HCT116 (cell line): ENCODE measurements around the gene HOXD9. TPM values are rescaled to one million over a fixed set of nuclear protein-coding genes. Genes with fewer than 3 reads are reported as not detected.

Experiments used
- ATAC-seq: fragments of 200-7000 bp; cut with Tn5 transposase; 2 replicates; pipeline ENCODE4 v1.9.1; 2020; ENCODE audit warnings: mild to moderate bottlenecking, moderate library complexity
- BruUV-seq: library from RNA; stranded (reverse); fragments of 400-500 nt; replicated peaks from 2 replicates; lab custom pipeline; 2021; lab: Mats Ljungman, UMichigan
- CTCF ChIA-PET: fragments of 300-600 bp; sonication (Branson Sonifier 250); formaldehyde crosslinking; loops from one replicate; lab custom pipeline; 2021; ENCODE audit warnings: antibody characterized with exemption; lab: Charles Lee
- POLR2A ChIA-PET: fragments of 300-600, 350-600 bp; sonication (Branson Sonifier 250); formaldehyde crosslinking; loops from one replicate; lab custom pipeline; 2021; ENCODE audit warnings: antibody characterized with exemption; lab: Charles Lee
- RAD21 ChIA-PET, 2 experiments: fragments of 300-600 bp; sonication (Branson Sonifier 250); formaldehyde crosslinking; loops; one replicate each; lab custom pipeline; 2023; ENCODE audit warnings: low total read pairs in 2 of 2; ENCODE audit not compliant: uncharacterized antibody in 2 of 2, unreplicated experiment in 2 of 2, low non-redundant PET in 1 of 2; lab: Charles Lee
- DNase-seq: peaks from one replicate; pipeline ENCODE4 v3.0.0-alpha.2; 2010; ENCODE audit warnings: low read depth, low spot score
- H2AFZ ChIP-seq: fragments of 200-600 bp; shearing (Covaris generic), sonication (generic); 2 replicates; pipeline ENCODE4 v1.6.1; 2017; ENCODE audit warnings: low read depth, mixed run types, mixed read lengths, antibody characterized with exemption, low read length; ENCODE audit not compliant: poor library complexity, severe bottlenecking
- H3K27ac ChIP-seq: 2 replicates; pipeline ENCODE4 v1.5.1; 2012; ENCODE audit warnings: low read depth, low read length
- H3K27me3 ChIP-seq: fragments of 200-600 bp; sonication (generic); 2 replicates; pipeline ENCODE4 v1.6.1; 2016; ENCODE audit warnings: mixed run types, low read length, mixed read lengths; ENCODE audit not compliant: insufficient read depth
- H3K36me3 ChIP-seq, 2 experiments: fragments of 200-500 bp in 1 of 2; fragments of 200-600 bp in 1 of 2; sonication (Bioruptor generic) in 1 of 2; sonication (generic) in 1 of 2; 2 replicates each; pipeline versions ENCODE4 v1.5.1 to v1.6.1; 2014 to 2016; ENCODE audit warnings: low read length in 2 of 2, inconsistent platforms in 1 of 2, mixed read lengths in 1 of 2, mixed run types in 1 of 2; ENCODE audit not compliant: insufficient read depth in 2 of 2, control insufficient read depth in 1 of 2
- H3K4me1 ChIP-seq, 2 experiments: fragments of 200-600 bp in 1 of 2; sonication (generic) in 1 of 2; 2 replicates each; pipeline versions ENCODE4 v1.5.1 to v1.6.1; 2012 to 2017; ENCODE audit warnings: low read length in 2 of 2, inconsistent platforms in 1 of 2, mild to moderate bottlenecking in 1 of 2, mixed read lengths in 1 of 2, mixed run types in 1 of 2, moderate library complexity in 1 of 2; ENCODE audit not compliant: insufficient read depth in 2 of 2, control insufficient read depth in 1 of 2
- H3K4me2 ChIP-seq: fragments of 200-600 bp; sonication (generic); 2 replicates; pipeline ENCODE4 v1.6.1; 2017; ENCODE audit warnings: mixed run types, low read length, mixed read lengths
- H3K4me3 ChIP-seq, 2 experiments: fragments of 200-600 bp in 1 of 2; sonication (generic) in 1 of 2; replicated peaks in 1 of 2; 2 replicates each; pipeline ENCODE4 v1.5.1; 2011 to 2016; ENCODE audit warnings: low read length in 2 of 2, control low read depth in 1 of 2, low read depth in 1 of 2, mild to moderate bottlenecking in 1 of 2, mixed read lengths in 1 of 2, mixed run types in 1 of 2
- H3K79me2 ChIP-seq: fragments of 200-600 bp; sonication (generic); 2 replicates; pipeline ENCODE4 v1.6.1; 2017; ENCODE audit warnings: mild to moderate bottlenecking, mixed run types, low read length, moderate library complexity, mixed read lengths; ENCODE audit not compliant: insufficient read depth
- H3K9ac ChIP-seq: fragments of 200-600 bp; sonication (generic); 2 replicates; pipeline ENCODE4 v1.6.1; 2016; ENCODE audit warnings: low read length, mixed read lengths
- H3K9me2 ChIP-seq: fragments of 200-600 bp; sonication (generic), shearing (Covaris generic); 2 replicates; pipeline ENCODE4 v1.6.1; 2017; ENCODE audit warnings: mixed run types, mild to moderate bottlenecking, moderate library complexity; ENCODE audit not compliant: insufficient read depth
- H3K9me3 ChIP-seq, 2 experiments: fragments of 200-500 bp in 1 of 2; fragments of 200-600 bp in 1 of 2; sonication (Bioruptor generic) in 1 of 2; sonication (generic) in 1 of 2; 2 replicates each; pipeline ENCODE4 v1.6.1; 2014 to 2017; ENCODE audit warnings: low read length in 2 of 2, mixed read lengths in 2 of 2, inconsistent platforms in 1 of 2, low read depth in 1 of 2, mild to moderate bottlenecking in 1 of 2, mixed run types in 1 of 2, moderate library complexity in 1 of 2; ENCODE audit not compliant: control insufficient read depth in 1 of 2, insufficient read depth in 1 of 2
- H4K20me1 ChIP-seq: fragments of 200-600 bp; sonication (generic), shearing (Covaris generic); 2 replicates; pipeline ENCODE4 v1.6.1; 2017; ENCODE audit warnings: mixed run types, mild to moderate bottlenecking, moderate library complexity; ENCODE audit not compliant: insufficient read depth
- CBX3 ChIP-seq: IDR thresholded peaks from 2 replicates; pipeline ENCODE4 v1.6.1; 2012; ENCODE audit warnings: low read depth
- CEBPB ChIP-seq: IDR thresholded peaks from 2 replicates; pipeline ENCODE4 v1.6.1; 2012; ENCODE audit warnings: low read depth
- ELF1 ChIP-seq: IDR thresholded peaks from 2 replicates; pipeline ENCODE4 v1.6.1; 2012; ENCODE audit warnings: low read depth, borderline replicate concordance
- EZH2phosphoT487 ChIP-seq: fragments of 200-600 bp; IDR thresholded peaks from 2 replicates; pipeline ENCODE4 v1.6.1; 2018; ENCODE audit warnings: antibody characterized with exemption, borderline replicate concordance
- FOSL1 ChIP-seq: IDR thresholded peaks from 2 replicates; pipeline ENCODE4 v1.6.1; 2012; ENCODE audit warnings: low read depth
- RAD21 ChIP-seq: IDR thresholded peaks from 2 replicates; pipeline ENCODE4 v1.6.1; 2012; ENCODE audit warnings: low read depth, mild to moderate bottlenecking
- REST ChIP-seq: IDR thresholded peaks from 2 replicates; pipeline ENCODE4 v1.6.1; 2012; ENCODE audit warnings: low read depth
- SP1 ChIP-seq: IDR thresholded peaks from 2 replicates; pipeline ENCODE4 v1.6.1; 2012; ENCODE audit warnings: low read depth
- SRF ChIP-seq: IDR thresholded peaks from 2 replicates; pipeline ENCODE4 v1.6.1; 2012; ENCODE audit warnings: low read depth
- TCF7L2 ChIP-seq: IDR thresholded peaks from 2 replicates; pipeline ENCODE4 v1.7.0; 2011; ENCODE audit warnings: borderline replicate concordance, inconsistent platforms; ENCODE audit not compliant: insufficient read depth, insufficient read length; ENCODE audit errors: extremely low read depth
- YY1 ChIP-seq: IDR thresholded peaks from 2 replicates; pipeline ENCODE4 v1.6.1; 2011; ENCODE audit warnings: low read length, low read depth, moderate library complexity, mild to moderate bottlenecking; ENCODE audit not compliant: insufficient replicate concordance; ENCODE audit errors: extremely low read depth
- ZFX ChIP-seq: fragments of 450-650 bp; IDR thresholded peaks from 2 replicates; pipeline ENCODE4 v1.6.1; 2017
- ZNF274 ChIP-seq: fragments of 200-500 bp; sonication (Bioruptor generic); IDR thresholded peaks from 2 replicates; pipeline ENCODE4 v1.6.1; 2014; ENCODE audit warnings: mild to moderate bottlenecking, low read depth, low read length, inconsistent platforms
- intact Hi-C: fragments of 100-400 bp; cut with micrococcal nuclease; formaldehyde crosslinking; loops from 2 replicates; pipeline ENCODE4 v1.10.0; 2022
- total RNA-seq: library from RNA; stranded (reverse); gene quantifications from one replicate; pipeline ENCODE4 v1.2.1, GENCODE V29; 2021; ENCODE audit not compliant: unreplicated experiment
- TF ChIP-seq, protein P1 (sequence below): IDR thresholded peaks from 2 replicates; pipeline ENCODE4 v1.6.1; 2011; ENCODE audit warnings: mild to moderate bottlenecking, low read length, moderate library complexity; ENCODE audit not compliant: insufficient replicate concordance; ENCODE audit errors: extremely low read depth

HOXD9 gene
- total RNA-seq, 1 experiment from 2014 or later = not detected

DNA sequence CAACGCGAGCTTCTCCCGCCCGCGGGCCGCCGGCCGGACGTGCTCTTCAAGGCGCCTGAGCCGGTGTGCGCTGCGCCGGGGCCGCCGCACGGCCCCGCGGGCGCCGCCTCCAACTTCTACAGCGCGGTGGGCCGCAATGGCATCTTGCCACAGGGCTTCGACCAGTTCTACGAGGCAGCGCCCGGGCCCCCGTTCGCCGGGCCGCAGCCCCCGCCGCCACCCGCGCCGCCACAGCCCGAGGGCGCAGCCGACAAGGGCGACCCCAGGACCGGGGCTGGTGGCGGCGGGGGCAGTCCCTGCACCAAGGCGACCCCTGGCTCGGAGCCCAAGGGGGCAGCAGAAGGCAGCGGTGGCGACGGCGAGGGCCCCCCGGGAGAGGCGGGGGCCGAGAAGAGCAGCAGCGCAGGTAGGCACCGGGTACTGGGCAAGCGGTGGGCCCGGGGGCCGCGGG is 14.8 kb upstream of the HOXD9 start:
- ATAC-seq (no peak), DNase-seq (no peak)
- BruUV-seq = no TSS peak
- TF ChIP-seq SP1 (no peak), EZH2phosphoT487 (no peak), ZFX (no peak), ELF1 (no peak), CEBPB (no peak), RAD21 (no peak), TCF7L2 (no peak), SRF (no peak)
- Histone ChIP-seq H3K9me2 (no peaks in the 10 kb centered on the region), H3K4me2 (no peak overlapping the region), H3K27me3 (no peaks in the 10 kb centered on the region), H3K4me1 (peaks cover 0 to 18% of the 10 kb centered on the region in 2 experiments; a peak in 1 of 4 replicates), H2AFZ (no peak overlapping the region), H3K27ac (no peak overlapping the region), H3K36me3 (no peaks in the 10 kb centered on the region), H3K9me3 (no peaks in the 10 kb centered on the region), H3K79me2 (no peaks in the 10 kb centered on the region), H4K20me1 (no peaks in the 10 kb centered on the region), H3K9ac (no peak overlapping the region), H3K4me3 (no peak overlapping the region)
- ChIA-PET RAD21 (no interaction called here), CTCF (no interaction called here), POLR2A (no interaction called here)
- intact Hi-C loops = no loop called here

- no peaks in the 10 kb centered on the region for H4K20me1 ChIP-seq
- ChIA-PET CTCF (no interaction called here), POLR2A (no interaction called here), RAD21 (no interaction called here)
- no peak overlapping the region for H3K27ac ChIP-seq
- no peaks in the 10 kb centered on the region for H3K27me3 ChIP-seq
- H3K4me2 ChIP-seq = no peak overlapping the region
- no peak overlapping the region for H3K4me3 ChIP-seq
- H3K79me2 ChIP-seq = no peaks in the 10 kb centered on the region
- no peaks in the 10 kb centered on the region for H3K36me3 ChIP-seq
- H3K9me2 ChIP-seq = no peaks in the 10 kb centered on the region
- H3K4me1 ChIP-seq = peaks cover 0 to 18% of the 10 kb centered on the region in 2 experiments; a peak in 1 of 4 replicates
- H3K9ac ChIP-seq = no peak overlapping the region
- DNase-seq = no peak
- no peak for ATAC-seq
- no peaks in the 10 kb centered on the region for H3K9me3 ChIP-seq
- no TSS peak for BruUV-seq
- intact Hi-C loops = no loop called here
- H2AFZ ChIP-seq = no peak overlapping the region
- no peak for TF ChIP-seq REST
- no peak for TF ChIP-seq ELF1
- TF ChIP-seq CBX3 = no peak
- TF ChIP-seq YY1 = no peak
- no peak for TF ChIP-seq ZNF274
- TF ChIP-seq RAD21 = no peak
- TF ChIP-seq, protein P1, sequence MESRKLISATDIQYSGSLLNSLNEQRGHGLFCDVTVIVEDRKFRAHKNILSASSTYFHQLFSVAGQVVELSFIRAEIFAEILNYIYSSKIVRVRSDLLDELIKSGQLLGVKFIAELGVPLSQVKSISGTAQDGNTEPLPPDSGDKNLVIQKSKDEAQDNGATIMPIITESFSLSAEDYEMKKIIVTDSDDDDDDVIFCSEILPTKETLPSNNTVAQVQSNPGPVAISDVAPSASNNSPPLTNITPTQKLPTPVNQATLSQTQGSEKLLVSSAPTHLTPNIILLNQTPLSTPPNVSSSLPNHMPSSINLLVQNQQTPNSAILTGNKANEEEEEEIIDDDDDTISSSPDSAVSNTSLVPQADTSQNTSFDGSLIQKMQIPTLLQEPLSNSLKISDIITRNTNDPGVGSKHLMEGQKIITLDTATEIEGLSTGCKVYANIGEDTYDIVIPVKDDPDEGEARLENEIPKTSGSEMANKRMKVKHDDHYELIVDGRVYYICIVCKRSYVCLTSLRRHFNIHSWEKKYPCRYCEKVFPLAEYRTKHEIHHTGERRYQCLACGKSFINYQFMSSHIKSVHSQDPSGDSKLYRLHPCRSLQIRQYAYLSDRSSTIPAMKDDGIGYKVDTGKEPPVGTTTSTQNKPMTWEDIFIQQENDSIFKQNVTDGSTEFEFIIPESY = no peak
- no peak for TF ChIP-seq FOSL1
- no peak for TF ChIP-seq SRF
Observed at GRCh38 chr2:176109192-176109901, 13.2 kb upstream of the HOXD9 start.
